ENCODE data around the gene ESRRB.

ESRRB gene

GRCh38 chr14:76375947-76376404 is at the start of gene ESRRB:
Gene ESRRB (plus strand): TSS chr14:76376137. CDS start chr14:76376402, 265 bp downstream.
- no peak for DNase-seq

GRCh38 chr14:76326918-76327689 is 48.8 kb upstream of the ESRRB start:
- DNase-seq: no peak

- no peak for DNase-seq
Observed at GRCh38 chr14:76328457-76329137, 47.3 kb upstream of the ESRRB start.

GRCh38 chr14:76329154-76329928 is 46.6 kb upstream of the ESRRB start:
- no peak for DNase-seq

- DNase-seq: no peak
Observed at GRCh38 chr14:76329951-76330350, 46.0 kb upstream of the ESRRB start.

GRCh38 chr14:76330411-76331327 is 45.3 kb upstream of the ESRRB start:
- DNase-seq: no peak

GRCh38 chr14:76331328-76332011 is 44.5 kb upstream of the ESRRB start:
- DNase-seq: no peak

GRCh38 chr14:76333664-76334063 is 42.3 kb upstream of the ESRRB start:
- no peak for DNase-seq

- DNase-seq: no peak
Observed at GRCh38 chr14:76334316-76334715, 41.6 kb upstream of the ESRRB start.

GRCh38 chr14:76336876-76337275 is 39.1 kb upstream of the ESRRB start:
- no peak for DNase-seq

- DNase-seq: no peak
Observed at GRCh38 chr14:76337635-76338545, 38.0 kb upstream of the ESRRB start.

GRCh38 chr14:76339728-76340615 is 36.0 kb upstream of the ESRRB start:
- no peak for DNase-seq

GRCh38 chr14:76343386-76343785 is 32.6 kb upstream of the ESRRB start:
- DNase-seq: no peak

GRCh38 chr14:76346391-76347160 is 29.4 kb upstream of the ESRRB start:
- no peak for DNase-seq

GRCh38 chr14:76348898-76349297 is 27.0 kb upstream of the ESRRB start:
- DNase-seq: no peak

GRCh38 chr14:76349993-76350392 is 25.9 kb upstream of the ESRRB start:
- DNase-seq: no peak

- DNase-seq: no peak
Observed at GRCh38 chr14:76350671-76351070, 25.3 kb upstream of the ESRRB start.

- DNase-seq: no peak
Observed at GRCh38 chr14:76351941-76352340, 24.0 kb upstream of the ESRRB start.

Measured in cerebellar nuclear complex (tissue), 1 donor.